ENCODE measurements around the gene ERN1. TPM values are rescaled to one million over a fixed set of nuclear protein-coding genes. Genes with fewer than 3 reads are reported as not detected.

The ERN1 gene
- total and polyA plus RNA-seq, 2 of the 13 experiments (the other 11 are each of a cell fraction or from before 2014, with no cell fraction given) = 6.0 to 12.7 TPM

GRCh38 chr17:64109400-64109799 lies 20.5 kb downstream of the ERN1 start (continued):
- TF ChIP-seq RFX5 (IDR thresholded peaks at IDR 0.05; ENCODE audit: low read depth, low read length) = no peak
- TF ChIP-seq ZNF674 (CRISPR knock-in tag; IDR thresholded peaks at IDR 0.05; ENCODE audit: low read depth) = no peak
- TF ChIP-seq CBX1 (IDR thresholded peaks at IDR 0.05; ENCODE audit: low read depth) = no peak
- no peak for TF ChIP-seq CTCF (CRISPR knock-in tag; IDR thresholded peaks at IDR 0.05)
- TF ChIP-seq REPIN1 (CRISPR knock-in tag; IDR thresholded peaks at IDR 0.05; ENCODE audit: borderline replicate concordance, low read depth) = no peak
- no peak for TF ChIP-seq UBTF (CRISPR knock-in tag; IDR thresholded peaks at IDR 0.05)
- TF ChIP-seq ZNF605 (CRISPR knock-in tag; IDR thresholded peaks at IDR 0.05) = no peak
- no peak for TF ChIP-seq ZNF562 (CRISPR knock-in tag; IDR thresholded peaks at IDR 0.05; ENCODE audit: borderline replicate concordance)

- Histone ChIP-seq H2AFZ (ENCODE audit: low read length) (no peak overlapping the region), H3K27me3 (ENCODE audit: control insufficient read depth in 1 of 2, insufficient read depth in 2 of 2, low read length in 2 of 2) (no peaks in the 10 kb centered on the region), H3K36me3 (replicated peaks in 1 of 2; ENCODE audit: control insufficient read depth in 1 of 2, insufficient read depth in 2 of 2, low read length in 2 of 2) (peaks cover 2 to 4% of the 10 kb centered on the region in 2 experiments; a peak in 3 of 5 replicates), H3K4me2 (ENCODE audit: low read depth, low read length) (no peak overlapping the region), H3K27ac (ENCODE audit: extremely low read length, insufficient read depth, low read length) (no peak overlapping the region), H4K20me1 (ENCODE audit: insufficient read depth, low read length) (no peaks in the 10 kb centered on the region), H3K4me3 (replicated peaks in 1 of 3; ENCODE audit: insufficient read depth in 1 of 3, low read depth in 2 of 3, low read length in 3 of 3) (no peak overlapping the region), H3K4me1 (ENCODE audit: insufficient read depth, low read length) (peaks cover 52% of the 10 kb centered on the region), H3K9ac (ENCODE audit: insufficient read depth, low read depth, low read length) (no peak overlapping the region), H3K9me3 (ENCODE audit: low read length) (no peaks in the 10 kb centered on the region), H3K79me2 (ENCODE audit: insufficient read depth, low read length) (peaks cover 22% of the 10 kb centered on the region)
- DNase-seq (ENCODE audit: low spot score) (peak; percentile 35), ATAC-seq (peak; percentile 40; the same call in 2 of the 3 replicates), FAIRE-seq (peak; percentile 15)
- intact Hi-C loops (cut with micrococcal nuclease; ENCODE audit: unreplicated experiment) (no loop called here), in situ Hi-C loops (cut with HindIII; ENCODE audit: extremely low pct_ligation_motif_present, low pct_unique_long_range_greater_than_20kb) (no loop called here)
- no TSS peak for BruUV-seq (replicated peaks)
- ChIA-PET CTCF (ENCODE audit: low intra/inter-chr PET ratio, low total read pairs) (no interaction called here), POLR2A (no interaction called here)
- 75% methylated on average over 5 of the region's 5 CpGs for WGBS (ENCODE audit: low lambda C conversion rate)
- TF ChIP-seq FOXA1 (IDR thresholded peaks at IDR 0.05) (no peak), FOXA1 (CRISPR knock-in tag; IDR thresholded peaks at IDR 0.05) (peak; percentile 45; the same call in 1 of the 2 replicates), FOXA3 (CRISPR knock-in tag; IDR thresholded peaks at IDR 0.05) (0 out of 2 replicates have a peak, but pooled peaks have one; percentile 12), ZNF660 (CRISPR knock-in tag; IDR thresholded peaks at IDR 0.05; ENCODE audit: borderline replicate concordance, low read depth) (no peak), RFXANK (CRISPR knock-in tag; IDR thresholded peaks at IDR 0.05) (no peak), ZNF598 (CRISPR knock-in tag; IDR thresholded peaks at IDR 0.05; ENCODE audit: borderline replicate concordance) (no peak), ZSCAN29 (CRISPR knock-in tag; conservative IDR thresholded peaks at IDR 0.05) (no peak), ZNF652 (CRISPR knock-in tag; IDR thresholded peaks at IDR 0.05; ENCODE audit: borderline replicate concordance, low read depth) (peak; percentile 54; the same call in 1 of the 2 replicates)
Observed at GRCh38 chr17:64107500-64108236, 22.3 kb downstream of the ERN1 start.

Measured in HepG2 (cell line).